ENCODE data around the gene SSBP4. TPM values are rescaled to one million over a fixed set of nuclear protein-coding genes. Genes with fewer than 3 reads are reported as not detected.

SSBP4 gene
- total RNA-seq, 1 donor from 2014 or later, result 57.7 TPM

DNA sequence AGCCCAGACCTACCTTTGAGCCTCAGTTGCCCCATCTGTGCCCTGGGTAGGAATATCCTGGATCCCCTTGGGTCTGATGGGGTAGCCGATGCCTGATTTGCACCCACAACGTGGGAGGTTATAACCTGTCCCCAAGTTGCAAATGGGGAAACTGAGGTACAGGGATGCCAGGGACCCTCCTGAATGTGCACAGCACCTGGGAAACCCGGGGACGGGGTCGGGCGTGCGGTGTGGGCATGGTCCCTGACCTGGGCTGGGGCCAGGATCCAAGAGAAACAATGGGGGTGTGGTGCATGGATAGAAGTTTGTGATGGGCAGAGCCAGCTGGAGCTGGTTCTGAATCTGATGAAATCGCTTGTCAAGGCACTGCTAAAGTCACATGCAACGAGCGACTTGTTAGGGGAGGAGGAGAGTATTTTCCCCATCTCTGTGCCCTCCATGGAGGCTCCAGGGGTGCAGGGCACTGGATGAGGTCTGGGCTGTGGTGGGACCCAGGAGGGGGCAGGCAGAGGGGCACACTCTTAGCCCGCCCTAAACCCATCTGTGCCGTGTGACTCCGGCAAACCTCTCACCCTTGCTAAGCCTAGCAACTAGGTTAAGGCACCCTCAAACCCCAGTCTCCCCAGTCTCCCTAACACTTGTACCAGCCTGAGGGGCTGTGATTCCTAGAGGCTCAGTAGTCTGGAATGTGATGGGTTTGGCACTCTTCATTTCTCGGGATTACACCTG lies 32.5 kb upstream of the SSBP4 start:
- TF ChIP-seq, protein P1, sequence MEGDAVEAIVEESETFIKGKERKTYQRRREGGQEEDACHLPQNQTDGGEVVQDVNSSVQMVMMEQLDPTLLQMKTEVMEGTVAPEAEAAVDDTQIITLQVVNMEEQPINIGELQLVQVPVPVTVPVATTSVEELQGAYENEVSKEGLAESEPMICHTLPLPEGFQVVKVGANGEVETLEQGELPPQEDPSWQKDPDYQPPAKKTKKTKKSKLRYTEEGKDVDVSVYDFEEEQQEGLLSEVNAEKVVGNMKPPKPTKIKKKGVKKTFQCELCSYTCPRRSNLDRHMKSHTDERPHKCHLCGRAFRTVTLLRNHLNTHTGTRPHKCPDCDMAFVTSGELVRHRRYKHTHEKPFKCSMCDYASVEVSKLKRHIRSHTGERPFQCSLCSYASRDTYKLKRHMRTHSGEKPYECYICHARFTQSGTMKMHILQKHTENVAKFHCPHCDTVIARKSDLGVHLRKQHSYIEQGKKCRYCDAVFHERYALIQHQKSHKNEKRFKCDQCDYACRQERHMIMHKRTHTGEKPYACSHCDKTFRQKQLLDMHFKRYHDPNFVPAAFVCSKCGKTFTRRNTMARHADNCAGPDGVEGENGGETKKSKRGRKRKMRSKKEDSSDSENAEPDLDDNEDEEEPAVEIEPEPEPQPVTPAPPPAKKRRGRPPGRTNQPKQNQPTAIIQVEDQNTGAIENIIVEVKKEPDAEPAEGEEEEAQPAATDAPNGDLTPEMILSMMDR (IDR thresholded peaks at IDR 0.05; ENCODE audit: unreplicated experiment), result no peak
- Mint-ChIP-seq H3K27ac (no peak overlapping the region), H3K4me3 (ENCODE audit: low read depth) (peak overlapping the region; percentile 76), H3K27me3 (no peaks in the 10 kb centered on the region), H3K4me1 (ENCODE audit: low read depth) (peaks cover 21% of the 10 kb centered on the region), H3K36me3 (ENCODE audit: insufficient read depth) (peaks cover 3% of the 10 kb centered on the region), H3K9me3 (ENCODE audit: low read depth) (no peaks in the 10 kb centered on the region)
- no peak for DNase-seq (ENCODE audit: low spot score, unreplicated experiment)

DNA sequence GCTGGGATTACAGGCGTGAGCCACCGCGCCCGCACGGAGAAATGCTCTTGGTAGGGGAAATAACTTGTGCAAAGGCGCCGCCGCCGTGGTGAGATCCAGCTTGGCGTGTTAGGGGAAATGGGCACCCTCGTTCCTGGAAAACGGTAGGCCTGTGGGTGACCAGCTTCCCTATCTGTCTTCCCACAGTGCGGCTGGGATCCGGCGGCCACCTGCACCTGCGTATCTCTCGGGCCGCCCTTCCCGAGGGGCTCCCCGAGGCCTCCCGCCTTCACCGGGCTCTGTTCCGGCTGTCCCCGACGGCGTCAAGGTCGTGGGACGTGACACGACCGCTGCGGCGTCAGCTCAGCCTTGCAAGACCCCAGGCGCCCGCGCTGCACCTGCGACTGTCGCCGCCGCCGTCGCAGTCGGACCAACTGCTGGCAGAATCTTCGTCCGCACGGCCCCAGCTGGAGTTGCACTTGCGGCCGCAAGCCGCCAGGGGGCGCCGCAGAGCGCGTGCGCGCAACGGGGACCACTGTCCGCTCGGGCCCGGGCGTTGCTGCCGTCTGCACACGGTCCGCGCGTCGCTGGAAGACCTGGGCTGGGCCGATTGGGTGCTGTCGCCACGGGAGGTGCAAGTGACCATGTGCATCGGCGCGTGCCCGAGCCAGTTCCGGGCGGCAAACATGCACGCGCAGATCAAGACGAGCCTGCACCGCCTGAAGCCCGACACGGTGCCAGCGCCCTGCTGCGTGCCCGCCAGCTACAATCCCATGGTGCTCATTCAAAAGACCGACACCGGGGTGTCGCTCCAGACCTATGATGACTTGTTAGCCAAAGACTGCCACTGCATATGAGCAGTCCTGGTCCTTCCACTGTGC lies 30.9 kb upstream of the SSBP4 start:
- TF ChIP-seq, protein P1 (IDR thresholded peaks at IDR 0.05; ENCODE audit: unreplicated experiment), result peak; percentile 100
- peak; percentile 84 for DNase-seq (ENCODE audit: low spot score, unreplicated experiment)
- peaks cover 14% of the 10 kb centered on the region for H3K4me1 Mint-ChIP-seq (ENCODE audit: low read depth)
- H3K4me3 Mint-ChIP-seq (ENCODE audit: low read depth), result peak overlapping the region; percentile 35
- H3K27ac Mint-ChIP-seq, result peak overlapping the region; percentile 49
- H3K9me3 Mint-ChIP-seq (ENCODE audit: low read depth), result no peaks in the 10 kb centered on the region
- peaks cover 3% of the 10 kb centered on the region for H3K36me3 Mint-ChIP-seq (ENCODE audit: insufficient read depth)
- H3K27me3 Mint-ChIP-seq, result no peaks in the 10 kb centered on the region

DNA sequence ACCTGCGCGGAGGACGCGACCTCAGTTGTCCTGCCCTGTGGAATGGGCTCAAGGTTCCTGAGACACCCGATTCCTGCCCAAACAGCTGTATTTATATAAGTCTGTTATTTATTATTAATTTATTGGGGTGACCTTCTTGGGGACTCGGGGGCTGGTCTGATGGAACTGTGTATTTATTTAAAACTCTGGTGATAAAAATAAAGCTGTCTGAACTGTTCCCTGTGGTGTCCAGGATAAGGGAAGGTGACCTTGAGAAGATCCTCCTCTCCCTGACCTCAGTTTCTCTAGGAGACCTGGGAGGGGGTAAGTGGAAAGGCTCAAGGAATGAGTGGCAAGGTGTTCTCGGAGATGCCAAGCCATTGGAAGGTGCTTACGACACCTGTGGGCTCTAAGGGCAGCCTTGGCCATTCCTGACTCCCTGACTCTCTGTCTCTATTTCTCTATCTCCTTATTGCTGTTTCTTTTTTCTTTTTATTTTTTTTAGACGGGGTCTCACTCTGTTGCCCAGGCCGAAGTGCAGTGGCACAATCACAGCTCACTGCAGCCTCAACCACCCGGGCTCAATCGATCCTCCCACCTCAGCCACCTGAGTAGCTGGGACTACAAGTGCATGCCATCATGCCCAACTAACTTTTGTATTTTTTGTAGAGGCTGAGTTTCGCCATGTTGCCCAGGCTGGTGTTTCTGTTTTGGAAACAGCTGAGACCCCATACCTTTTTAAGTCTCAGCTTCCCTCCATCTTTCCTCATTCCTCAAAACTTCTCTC lies 30.1 kb upstream of the SSBP4 start:
- Mint-ChIP-seq H3K4me3 (ENCODE audit: low read depth) (no peak overlapping the region), H3K9me3 (ENCODE audit: low read depth) (no peaks in the 10 kb centered on the region), H3K36me3 (ENCODE audit: insufficient read depth) (peaks cover 3% of the 10 kb centered on the region), H3K27ac (no peak overlapping the region), H3K27me3 (no peaks in the 10 kb centered on the region), H3K4me1 (ENCODE audit: low read depth) (peaks cover 14% of the 10 kb centered on the region)
- TF ChIP-seq, protein P1 (IDR thresholded peaks at IDR 0.05; ENCODE audit: unreplicated experiment), result no peak
- DNase-seq (ENCODE audit: low spot score, unreplicated experiment), result no peak

DNA sequence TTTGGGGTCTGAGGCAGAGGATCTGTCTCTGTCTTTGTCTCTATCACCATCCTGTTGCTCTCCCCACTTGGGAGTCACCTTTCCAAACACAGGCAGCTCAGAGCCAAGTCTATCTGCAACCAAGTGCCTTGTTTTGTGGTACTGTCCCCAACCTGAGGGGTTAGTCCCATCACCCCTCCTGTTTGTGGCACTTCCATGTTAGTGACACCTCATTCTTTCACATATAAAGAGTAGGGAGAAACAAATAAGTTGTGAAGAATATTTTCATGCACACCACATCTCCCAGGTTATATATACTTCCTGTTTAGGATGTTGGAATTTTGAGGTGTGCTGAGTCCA lies 29.5 kb upstream of the SSBP4 start:
- Mint-ChIP-seq H3K27me3 (no peaks in the 10 kb centered on the region), H3K27ac (no peak overlapping the region), H3K4me3 (ENCODE audit: low read depth) (no peak overlapping the region), H3K4me1 (ENCODE audit: low read depth) (peaks cover 11% of the 10 kb centered on the region), H3K36me3 (ENCODE audit: insufficient read depth) (peaks cover 3% of the 10 kb centered on the region), H3K9me3 (ENCODE audit: low read depth) (no peaks in the 10 kb centered on the region)
- TF ChIP-seq, protein P1 (IDR thresholded peaks at IDR 0.05; ENCODE audit: unreplicated experiment), result no peak
- DNase-seq (ENCODE audit: low spot score, unreplicated experiment), result no peak
